Fibroblast of mammary gland (primary cell): ENCODE measurements around the gene TNS3.

ENCODE experiments used
- DNase-seq: peaks from one replicate; pipeline ENCODE4 v3.0.0-alpha.2; 2010; ENCODE audit warnings: low read depth
- H3K4me3 ChIP-seq: 2 replicates; pipeline ENCODE4 v1.5.1; 2011; ENCODE audit warnings: low read depth, mild to moderate bottlenecking, low read length, moderate library complexity; ENCODE audit not compliant: control insufficient read depth
- CTCF ChIP-seq: conservative IDR thresholded peaks from 2 replicates; pipeline ENCODE4 v1.5.1; 2011; ENCODE audit warnings: low read depth, low read length, inconsistent platforms; ENCODE audit not compliant: control insufficient read depth, insufficient read depth

Gene TNS3

GRCh38 chr7:47278043-47278442, 303.9 kb downstream of the TNS3 start:
- H3K4me3 ChIP-seq = no peak overlapping the region
- DNase-seq = no peak
- TF ChIP-seq CTCF = no peak

GRCh38 chr7:47277321-47277781, 304.6 kb downstream of the TNS3 start:
- DNase-seq = no peak
- TF ChIP-seq CTCF = no peak

GRCh38 chr7:47273974-47274766, 307.7 kb downstream of the TNS3 start:
- H3K4me3 ChIP-seq = no peak overlapping the region
- TF ChIP-seq CTCF = no peak
- no peak for DNase-seq

More at GRCh38 chr7:47277321-47277781, 304.6 kb downstream of the TNS3 start:
- no peak overlapping the region for H3K4me3 ChIP-seq

- H3K4me3 ChIP-seq = no peak overlapping the region
- DNase-seq = no peak
- no peak for TF ChIP-seq CTCF
Measured at GRCh38 chr7:47273088-47273487, 308.8 kb downstream of the TNS3 start.

- no peak overlapping the region for H3K4me3 ChIP-seq
- TF ChIP-seq CTCF = no peak
- peak; percentile 59 for DNase-seq
Measured at GRCh38 chr7:47271749-47272148, 310.2 kb downstream of the TNS3 start.

- no peak for DNase-seq
- H3K4me3 ChIP-seq = no peak overlapping the region
- no peak for TF ChIP-seq CTCF
Measured at GRCh38 chr7:47268851-47269836, 312.8 kb downstream of the TNS3 start.
